ENCODE results near the gene YPEL4.

DNA sequence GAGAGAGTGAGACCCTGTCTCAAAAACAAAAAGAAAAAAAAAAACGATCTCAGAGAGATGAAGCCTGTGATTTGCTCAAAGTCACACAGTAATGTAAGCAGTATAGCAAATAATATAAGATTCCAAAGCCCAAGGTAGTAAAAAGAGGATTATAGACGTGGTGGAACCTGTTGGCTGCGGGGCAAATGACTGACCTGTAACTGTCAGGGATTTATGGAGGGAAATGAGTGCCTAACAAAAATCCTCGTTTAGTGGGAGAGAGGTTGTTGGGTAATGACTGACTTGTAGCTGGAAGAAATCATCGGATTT is 7.1 kb upstream of the YPEL4 start:
- TF ChIP-seq, protein P1, sequence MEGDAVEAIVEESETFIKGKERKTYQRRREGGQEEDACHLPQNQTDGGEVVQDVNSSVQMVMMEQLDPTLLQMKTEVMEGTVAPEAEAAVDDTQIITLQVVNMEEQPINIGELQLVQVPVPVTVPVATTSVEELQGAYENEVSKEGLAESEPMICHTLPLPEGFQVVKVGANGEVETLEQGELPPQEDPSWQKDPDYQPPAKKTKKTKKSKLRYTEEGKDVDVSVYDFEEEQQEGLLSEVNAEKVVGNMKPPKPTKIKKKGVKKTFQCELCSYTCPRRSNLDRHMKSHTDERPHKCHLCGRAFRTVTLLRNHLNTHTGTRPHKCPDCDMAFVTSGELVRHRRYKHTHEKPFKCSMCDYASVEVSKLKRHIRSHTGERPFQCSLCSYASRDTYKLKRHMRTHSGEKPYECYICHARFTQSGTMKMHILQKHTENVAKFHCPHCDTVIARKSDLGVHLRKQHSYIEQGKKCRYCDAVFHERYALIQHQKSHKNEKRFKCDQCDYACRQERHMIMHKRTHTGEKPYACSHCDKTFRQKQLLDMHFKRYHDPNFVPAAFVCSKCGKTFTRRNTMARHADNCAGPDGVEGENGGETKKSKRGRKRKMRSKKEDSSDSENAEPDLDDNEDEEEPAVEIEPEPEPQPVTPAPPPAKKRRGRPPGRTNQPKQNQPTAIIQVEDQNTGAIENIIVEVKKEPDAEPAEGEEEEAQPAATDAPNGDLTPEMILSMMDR (IDR thresholded peaks at IDR 0.05): no peak
- TF ChIP-seq ZFX (IDR thresholded peaks at IDR 0.05; ENCODE audit: borderline replicate concordance): no peak

All from 22Rv1 (cell line).